Activated B cell treated with CpG ODN at 0.5 μM for 24 hours (primary cell): ENCODE data around the gene TBC1D22B. TPM values are rescaled to one million over a fixed set of nuclear protein-coding genes. Genes with fewer than 3 reads are reported as not detected.

Experiments used
- ATAC-seq: fragments of 200-7000 bp; cut with Tn5 transposase; one replicate; pipeline ENCODE4 v1.10.0; 2021; ENCODE audit warnings: low read depth, mild to moderate bottlenecking, moderate library complexity
- CTCF ChIA-PET: fragments of 350-600 bp; sonication (Branson Sonifier 250); formaldehyde crosslinking; loops from one replicate; lab custom pipeline; 2021; ENCODE audit warnings: antibody characterized with exemption; lab: Charles Lee
- POLR2A ChIA-PET: fragments of 350-600 bp; sonication (Branson Sonifier 250); formaldehyde crosslinking; loops from one replicate; lab custom pipeline; 2021; ENCODE audit warnings: antibody characterized with exemption; lab: Charles Lee
- DNase-seq: peaks from one replicate; pipeline ENCODE4 v3.0.0; 2022
- H3K27ac Mint-ChIP-seq: one replicate; pipeline ENCODE4 v1.8.0; 2020; ENCODE audit warnings: mixed read lengths
- H3K27me3 Mint-ChIP-seq: one replicate; pipeline ENCODE4 v1.8.0; 2021; ENCODE audit warnings: mixed read lengths
- H3K36me3 Mint-ChIP-seq: one replicate; pipeline ENCODE4 v1.8.0; 2021; ENCODE audit warnings: low read depth, mixed read lengths
- H3K4me1 Mint-ChIP-seq: one replicate; pipeline ENCODE4 v1.8.0; 2021; ENCODE audit warnings: mixed read lengths
- H3K4me3 Mint-ChIP-seq: one replicate; pipeline ENCODE4 v1.8.0; 2020; ENCODE audit warnings: mild to moderate bottlenecking, mixed read lengths
- H3K9me3 Mint-ChIP-seq: one replicate; pipeline ENCODE4 v1.8.0; 2020; ENCODE audit warnings: mixed read lengths
- intact Hi-C: fragments of 100-400 bp; cut with micrococcal nuclease; formaldehyde crosslinking; loops from one replicate; pipeline ENCODE4 v1.15.1; 2024
- total RNA-seq: library from RNA; stranded (reverse); gene quantifications from 2 replicates; pipeline ENCODE4 v1.2.3, GENCODE V29; 2022
- TF ChIP-seq, protein P1 (sequence below): fragments of 200-600 bp; IDR thresholded peaks from one replicate; pipeline ENCODE4 v1.8.0; 2022; ENCODE audit warnings: antibody characterized with exemption, mild to moderate bottlenecking

The TBC1D22B gene
- total RNA-seq, 1 donor from 2014 or later, result 10.7 TPM

DNA sequence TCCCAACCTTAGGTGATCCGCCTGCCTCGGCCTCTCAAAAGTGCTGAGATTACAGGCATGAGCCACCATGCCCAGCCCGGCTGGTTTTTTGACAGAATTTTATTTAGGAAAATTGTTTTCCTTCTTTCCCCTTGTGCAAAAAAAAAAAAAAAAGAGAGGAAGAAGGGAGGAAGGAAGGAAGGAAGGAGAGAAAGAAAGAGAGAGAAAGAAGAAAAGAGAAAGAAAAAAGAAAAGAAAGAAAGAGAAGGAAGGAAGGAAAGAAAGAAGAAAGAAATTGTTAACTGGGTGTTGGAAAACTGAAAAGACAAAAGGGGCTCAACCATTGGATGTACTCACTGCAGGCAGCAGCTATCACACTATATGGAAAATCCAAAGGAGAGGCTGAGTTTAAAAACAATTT, 94.8 kb downstream of the TBC1D22B start:
- Mint-ChIP-seq H3K9me3 (no peaks in the 10 kb centered on the region), H3K36me3 (peaks cover 5% of the 10 kb centered on the region), H3K27me3 (no peaks in the 10 kb centered on the region), H3K4me3 (peak overlapping the region; percentile 13), H3K27ac (no peak overlapping the region), H3K4me1 (peaks cover 20% of the 10 kb centered on the region)
- ATAC-seq, result no peak
- no peak for DNase-seq
- CTCF ChIA-PET, result no interaction called here
- intact Hi-C loops, result no loop called here
- POLR2A ChIA-PET, result no interaction called here
- TF ChIP-seq, protein P1, sequence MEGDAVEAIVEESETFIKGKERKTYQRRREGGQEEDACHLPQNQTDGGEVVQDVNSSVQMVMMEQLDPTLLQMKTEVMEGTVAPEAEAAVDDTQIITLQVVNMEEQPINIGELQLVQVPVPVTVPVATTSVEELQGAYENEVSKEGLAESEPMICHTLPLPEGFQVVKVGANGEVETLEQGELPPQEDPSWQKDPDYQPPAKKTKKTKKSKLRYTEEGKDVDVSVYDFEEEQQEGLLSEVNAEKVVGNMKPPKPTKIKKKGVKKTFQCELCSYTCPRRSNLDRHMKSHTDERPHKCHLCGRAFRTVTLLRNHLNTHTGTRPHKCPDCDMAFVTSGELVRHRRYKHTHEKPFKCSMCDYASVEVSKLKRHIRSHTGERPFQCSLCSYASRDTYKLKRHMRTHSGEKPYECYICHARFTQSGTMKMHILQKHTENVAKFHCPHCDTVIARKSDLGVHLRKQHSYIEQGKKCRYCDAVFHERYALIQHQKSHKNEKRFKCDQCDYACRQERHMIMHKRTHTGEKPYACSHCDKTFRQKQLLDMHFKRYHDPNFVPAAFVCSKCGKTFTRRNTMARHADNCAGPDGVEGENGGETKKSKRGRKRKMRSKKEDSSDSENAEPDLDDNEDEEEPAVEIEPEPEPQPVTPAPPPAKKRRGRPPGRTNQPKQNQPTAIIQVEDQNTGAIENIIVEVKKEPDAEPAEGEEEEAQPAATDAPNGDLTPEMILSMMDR, result no peak

- Mint-ChIP-seq H3K27ac (peak within 1 kb of the TSS; percentile 80), H3K4me3 (peak within 1 kb of the TSS; percentile 94), H3K27me3 (no peaks in the 10 kb centered on the region), H3K36me3 (peaks cover 5% of the 10 kb centered on the region), H3K4me1 (peaks cover 20% of the 10 kb centered on the region), H3K9me3 (no peaks in the 10 kb centered on the region)
- CTCF ChIA-PET, result no interaction called here
- TF ChIP-seq, protein P1, result no peak
- ATAC-seq (peak; percentile 98), DNase-seq (peak; percentile 88)
- POLR2A ChIA-PET, result interaction anchor here (0.6 to 1.7 kb wide), 6 partner anchors 79 to 598 kb away, joined by 3 to 11 read pairs (median 4); partner anchors contain the start of genes CMTR1 and ZFAND3
- intact Hi-C loops, result loop anchor here (1.0 kb wide), 1 partner anchor 79 kb away; the partner anchor contains the start of gene CMTR1
These were observed 96.4 kb downstream of the TBC1D22B start, which contains the start of gene RNF8 for GRCh38 chr6:37353761-37354525. Gene RNF8, plus strand, starts transcription at chr6:37353983. Its CDS starts 182 bp downstream, at chr6:37354165.

DNA sequence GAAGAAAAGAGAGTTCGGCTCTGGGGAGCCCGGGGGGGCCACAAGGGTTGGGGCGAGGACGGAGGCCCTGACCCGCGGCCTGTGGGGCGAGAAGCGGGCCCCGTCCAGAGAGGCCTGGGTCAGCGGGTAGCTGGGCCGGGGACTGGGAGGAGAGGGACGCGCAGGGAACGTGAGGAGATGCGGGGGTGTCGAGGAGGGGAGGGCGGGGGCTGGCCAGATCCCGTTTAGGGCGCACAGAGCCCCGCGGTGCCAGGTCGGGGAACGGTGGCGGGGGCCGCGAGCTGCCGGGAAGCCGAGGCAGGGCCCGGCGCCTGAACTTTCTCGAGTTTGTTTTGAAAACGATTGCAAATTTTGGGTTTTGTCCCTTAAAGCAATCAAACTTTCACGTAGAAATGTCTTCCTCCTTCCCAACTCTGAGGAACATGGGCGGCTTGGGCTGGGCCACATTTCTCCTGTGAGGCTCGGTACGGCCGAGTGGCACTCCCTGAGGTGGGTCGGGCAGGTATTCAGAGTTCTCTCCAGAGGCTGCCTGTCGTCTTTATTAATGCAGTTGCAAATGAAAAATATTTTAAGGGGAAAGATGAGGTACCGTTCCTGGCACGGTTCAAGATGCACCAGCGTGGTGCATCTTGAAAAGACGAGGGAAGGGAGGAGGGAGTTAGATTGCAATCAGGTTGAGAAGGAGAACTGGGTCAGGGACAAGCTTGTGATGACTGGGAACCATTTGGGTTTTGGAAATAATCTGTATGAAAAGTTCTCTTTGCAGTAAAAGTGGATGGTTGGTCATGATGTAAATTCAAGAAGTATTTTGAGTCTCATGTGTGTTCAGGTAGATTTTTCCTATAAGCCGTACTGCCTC, 97.2 kb downstream of the TBC1D22B start:
- Mint-ChIP-seq H3K9me3 (no peaks in the 10 kb centered on the region), H3K27ac (peak overlapping the region; percentile 80), H3K27me3 (no peaks in the 10 kb centered on the region), H3K4me1 (peaks cover 20% of the 10 kb centered on the region), H3K36me3 (peaks cover 6% of the 10 kb centered on the region), H3K4me3 (peak overlapping the region; percentile 94)
- intact Hi-C loops, result loop anchor here (1.0 kb wide), 1 partner anchor 79 kb away; the partner anchor contains the start of gene CMTR1
- ATAC-seq (peak; percentile 1), DNase-seq (no peak)
- CTCF ChIA-PET, result no interaction called here
- TF ChIP-seq, protein P1, result no peak
- POLR2A ChIA-PET, result interaction anchor here (0.5 to 1.7 kb wide), 7 partner anchors 29 to 599 kb away, joined by 3 to 11 read pairs (median 4); partner anchors contain the start of genes C6orf89, CMTR1 and ZFAND3

DNA sequence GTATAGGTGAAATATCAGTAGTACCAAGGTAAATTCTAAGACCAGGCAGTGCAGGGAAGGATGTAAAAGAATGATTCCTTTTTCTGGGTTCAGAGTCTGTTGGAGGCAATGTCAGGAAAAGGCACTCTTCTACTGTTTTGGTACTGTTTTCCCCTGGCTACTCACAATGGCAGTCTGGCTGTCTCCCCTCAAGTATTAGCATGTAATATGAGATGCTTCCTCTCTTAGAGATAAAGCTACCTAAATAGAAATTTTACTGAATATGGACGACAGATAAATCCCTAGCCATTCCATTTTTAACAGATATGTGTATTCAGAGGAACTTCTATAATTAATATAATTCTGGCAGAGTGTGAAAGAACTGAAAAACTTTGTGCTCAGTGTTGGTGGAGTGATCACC, 99.7 kb downstream of the TBC1D22B start:
- ChIA-PET POLR2A (no interaction called here), CTCF (no interaction called here)
- ATAC-seq (no peak), DNase-seq (no peak)
- TF ChIP-seq, protein P1, result no peak
- H3K27me3 Mint-ChIP-seq, result no peaks in the 10 kb centered on the region
- H3K4me3 Mint-ChIP-seq, result no peak overlapping the region
- peaks cover 23% of the 10 kb centered on the region for H3K36me3 Mint-ChIP-seq
- peaks cover 20% of the 10 kb centered on the region for H3K4me1 Mint-ChIP-seq
- no peaks in the 10 kb centered on the region for H3K9me3 Mint-ChIP-seq
- no peak overlapping the region for H3K27ac Mint-ChIP-seq
- intact Hi-C loops, result no loop called here

DNA sequence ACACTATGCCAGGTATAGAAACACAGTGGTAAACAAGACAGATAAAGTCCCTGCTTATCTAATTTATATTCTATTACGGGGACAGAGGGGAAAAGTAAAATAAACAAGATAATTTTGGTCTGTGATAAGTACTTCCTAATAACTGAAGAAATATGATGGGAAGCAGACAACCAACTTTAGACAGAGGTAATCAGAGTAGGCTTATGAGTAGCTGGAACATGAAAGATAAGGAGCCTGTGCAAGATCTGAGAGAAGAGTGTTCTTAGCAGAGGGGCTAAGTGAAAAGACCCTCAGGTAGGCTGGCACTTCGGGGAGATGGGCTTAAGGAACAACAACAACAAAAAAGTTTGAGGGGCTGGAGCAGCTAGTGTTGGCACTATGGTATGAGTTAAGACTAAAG, 100.3 kb downstream of the TBC1D22B start:
- TF ChIP-seq, protein P1, result no peak
- Mint-ChIP-seq H3K27me3 (no peaks in the 10 kb centered on the region), H3K9me3 (no peaks in the 10 kb centered on the region), H3K4me1 (peaks cover 20% of the 10 kb centered on the region), H3K36me3 (peaks cover 27% of the 10 kb centered on the region), H3K27ac (no peak overlapping the region), H3K4me3 (no peak overlapping the region)
- ATAC-seq, result no peak
- DNase-seq, result no peak
- intact Hi-C loops, result no loop called here
- ChIA-PET CTCF (no interaction called here), POLR2A (no interaction called here)
